ENCODE data around the gene MYLK2. TPM values are rescaled to one million over a fixed set of nuclear protein-coding genes. Genes with fewer than 3 reads are reported as not detected.
"Not testable (repeated sequence)": the region's sequence is repeated elsewhere in the genome, so short reads cannot be mapped to it uniquely, and the experiment has no call there.

MYLK2 gene
- total RNA-seq, 1 experiment from 2014 or later, result 0.74 TPM

DNA sequence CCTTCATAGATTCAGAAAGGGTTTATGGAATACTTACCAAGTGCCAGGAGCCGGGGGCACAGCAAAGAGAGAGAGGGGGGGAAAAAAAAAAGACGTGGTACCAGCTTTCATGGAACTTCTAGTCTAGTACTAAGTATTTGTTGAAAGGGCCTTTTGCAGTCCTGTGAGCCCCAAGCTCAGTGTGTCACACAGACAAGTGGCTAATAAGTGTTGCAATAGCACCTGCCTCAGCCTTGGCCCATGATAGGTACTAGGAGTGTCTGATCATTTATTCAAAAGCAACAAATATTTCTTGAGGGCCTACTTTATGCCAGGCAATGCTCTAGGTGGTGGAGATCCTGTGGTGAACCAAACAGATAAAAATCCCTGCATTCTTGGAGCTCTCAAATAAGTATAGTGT is 7.9 kb downstream of the MYLK2 start:
- no CpG with 5 or more reads among the region's 2 CpGs for WGBS (ENCODE audit: extremely low coverage, insufficient read length, low lambda C conversion rate)
- H3K27ac ChIP-seq (ENCODE audit: insufficient read length, low read depth, low read length), result no peak overlapping the region
- no peak for DNase-seq
- H2BK5ac ChIP-seq (ENCODE audit: insufficient read length, low read length), result no peak overlapping the region
- no peaks in the 10 kb centered on the region for H3K23me2 ChIP-seq (ENCODE audit: insufficient read length, low read depth, low read length, poor library complexity, severe bottlenecking)
- H3K27me3 Mint-ChIP-seq (ENCODE audit: low read depth), result peaks cover 3% of the 10 kb centered on the region; the same call in 1 of the 2 replicates
- no peak overlapping the region for H2BK20ac ChIP-seq (ENCODE audit: low read depth, low read length, poor library complexity, severe bottlenecking)
- H2BK15ac ChIP-seq (ENCODE audit: low read depth, low read length), result no peak overlapping the region
- H3K56ac ChIP-seq (ENCODE audit: insufficient read length, low read depth, low read length), result no peak overlapping the region
- no peak overlapping the region for H2AFZ ChIP-seq (ENCODE audit: low read length)
- H3K23ac ChIP-seq (ENCODE audit: insufficient read length, low read depth, low read length), result no peak overlapping the region
- H3K36me3 Mint-ChIP-seq (ENCODE audit: insufficient read depth in 1 of 3, low read depth in 3 of 3), result no peaks in the 10 kb centered on the region
- no peaks in the 10 kb centered on the region for H3K79me2 ChIP-seq (ENCODE audit: insufficient read depth, low read length)
- no peak overlapping the region for H2BK12ac ChIP-seq (ENCODE audit: insufficient read length, low read depth, low read length)
- no peaks in the 10 kb centered on the region for H3K9me3 Mint-ChIP-seq
- H3K27me3 ChIP-seq (ENCODE audit: insufficient read depth, low read length), result no peaks in the 10 kb centered on the region
- no peak overlapping the region for H3K18ac ChIP-seq (ENCODE audit: insufficient read length, low read depth, low read length)
- no peak overlapping the region for H3K4me3 Mint-ChIP-seq
- no peak overlapping the region for H4K5ac ChIP-seq (ENCODE audit: insufficient read length, low read depth, low read length)
- H3K14ac ChIP-seq (ENCODE audit: insufficient read depth, low read length), result no peak overlapping the region
- no peak overlapping the region for H4K91ac ChIP-seq (ENCODE audit: insufficient read length, low read depth, low read length)
- H3K4ac ChIP-seq (ENCODE audit: low read depth, low read length), result no peak overlapping the region
- TF ChIP-seq, protein P1, sequence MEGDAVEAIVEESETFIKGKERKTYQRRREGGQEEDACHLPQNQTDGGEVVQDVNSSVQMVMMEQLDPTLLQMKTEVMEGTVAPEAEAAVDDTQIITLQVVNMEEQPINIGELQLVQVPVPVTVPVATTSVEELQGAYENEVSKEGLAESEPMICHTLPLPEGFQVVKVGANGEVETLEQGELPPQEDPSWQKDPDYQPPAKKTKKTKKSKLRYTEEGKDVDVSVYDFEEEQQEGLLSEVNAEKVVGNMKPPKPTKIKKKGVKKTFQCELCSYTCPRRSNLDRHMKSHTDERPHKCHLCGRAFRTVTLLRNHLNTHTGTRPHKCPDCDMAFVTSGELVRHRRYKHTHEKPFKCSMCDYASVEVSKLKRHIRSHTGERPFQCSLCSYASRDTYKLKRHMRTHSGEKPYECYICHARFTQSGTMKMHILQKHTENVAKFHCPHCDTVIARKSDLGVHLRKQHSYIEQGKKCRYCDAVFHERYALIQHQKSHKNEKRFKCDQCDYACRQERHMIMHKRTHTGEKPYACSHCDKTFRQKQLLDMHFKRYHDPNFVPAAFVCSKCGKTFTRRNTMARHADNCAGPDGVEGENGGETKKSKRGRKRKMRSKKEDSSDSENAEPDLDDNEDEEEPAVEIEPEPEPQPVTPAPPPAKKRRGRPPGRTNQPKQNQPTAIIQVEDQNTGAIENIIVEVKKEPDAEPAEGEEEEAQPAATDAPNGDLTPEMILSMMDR (conservative IDR thresholded peaks at IDR 0.05), result no peak
- H4K20me1 ChIP-seq (ENCODE audit: control insufficient read depth, insufficient read depth, insufficient read length), result no peaks in the 10 kb centered on the region
- no peak overlapping the region for H2AK5ac ChIP-seq (ENCODE audit: insufficient read length, low read length)
- no peak overlapping the region for H2BK120ac ChIP-seq (ENCODE audit: low read depth, low read length, poor library complexity, severe bottlenecking)
- no peaks in the 10 kb centered on the region for H3K9me3 ChIP-seq (ENCODE audit: control insufficient read depth, low read depth, low read length)
- H3K4me1 ChIP-seq (ENCODE audit: insufficient read depth, low read length), result no peaks in the 10 kb centered on the region
- no peak overlapping the region for H3K4me2 ChIP-seq (ENCODE audit: insufficient read depth, insufficient read length, low read length)
- no peak overlapping the region for H3T11ph ChIP-seq (ENCODE audit: low read length)
- no peak overlapping the region for H4K8ac ChIP-seq (replicated peaks; ENCODE audit: insufficient read length, low read depth, low read length)
- H3K4me1 Mint-ChIP-seq, result peaks cover 15 to 16% of the 10 kb centered on the region in 2 experiments
- no peaks in the 10 kb centered on the region for H3K79me1 ChIP-seq (ENCODE audit: insufficient read depth, low read depth, low read length, poor library complexity, severe bottlenecking)
- H3K9ac ChIP-seq (ENCODE audit: extremely low read depth, insufficient read length, low read length), result no peak overlapping the region
- no peak overlapping the region for H3K27ac Mint-ChIP-seq

DNA sequence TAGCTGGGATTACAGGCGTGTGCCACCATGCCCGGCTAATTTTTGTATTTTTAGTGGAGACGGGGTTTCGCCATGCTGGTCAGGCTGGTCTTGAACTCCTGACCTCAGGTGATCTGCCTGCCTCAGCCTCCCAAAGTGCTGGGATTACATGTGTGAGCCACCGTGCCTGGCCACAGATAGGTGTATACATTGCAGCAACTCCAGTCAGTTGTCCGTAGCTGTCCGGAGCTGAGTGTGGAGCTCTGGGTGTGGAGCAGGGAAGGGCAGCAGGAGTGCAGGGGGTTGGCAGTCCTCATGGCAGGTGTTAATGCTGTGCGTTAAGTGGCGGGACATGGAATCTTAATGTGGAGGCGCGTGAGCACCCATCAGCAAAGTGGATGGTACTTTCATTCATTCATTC is 8.9 kb downstream of the MYLK2 start:
- not testable (repeated sequence) for H3K4me3 Mint-ChIP-seq; H3K27me3 Mint-ChIP-seq (ENCODE audit: low read depth)
- no CpG with 5 or more reads among the region's 11 CpGs for WGBS (ENCODE audit: extremely low coverage, insufficient read length, low lambda C conversion rate)

More for the DNA sequence above, 8.9 kb downstream of the MYLK2 start:
- H3K9me3 Mint-ChIP-seq; H2BK15ac ChIP-seq (ENCODE audit: low read depth, low read length); H3K79me2 ChIP-seq (ENCODE audit: insufficient read depth, low read length); H2BK20ac ChIP-seq (ENCODE audit: low read depth, low read length, poor library complexity, severe bottlenecking); H3K9ac ChIP-seq (ENCODE audit: extremely low read depth, insufficient read length, low read length); H4K8ac ChIP-seq (replicated peaks; ENCODE audit: insufficient read length, low read depth, low read length); H4K20me1 ChIP-seq (ENCODE audit: control insufficient read depth, insufficient read depth, insufficient read length); H2BK12ac ChIP-seq (ENCODE audit: insufficient read length, low read depth, low read length); H2AFZ ChIP-seq (ENCODE audit: low read length); H3K4me1 ChIP-seq (ENCODE audit: insufficient read depth, low read length); H4K5ac ChIP-seq (ENCODE audit: insufficient read length, low read depth, low read length); H3K4ac ChIP-seq (ENCODE audit: low read depth, low read length); H3K9me3 ChIP-seq (ENCODE audit: control insufficient read depth, low read depth, low read length); H3K27ac ChIP-seq (ENCODE audit: insufficient read length, low read depth, low read length); H2BK120ac ChIP-seq (ENCODE audit: low read depth, low read length, poor library complexity, severe bottlenecking); H2AK5ac ChIP-seq (ENCODE audit: insufficient read length, low read length); H2BK5ac ChIP-seq (ENCODE audit: insufficient read length, low read length); H3K4me2 ChIP-seq (ENCODE audit: insufficient read depth, insufficient read length, low read length); H4K91ac ChIP-seq (ENCODE audit: insufficient read length, low read depth, low read length); H3K36me3 Mint-ChIP-seq (ENCODE audit: insufficient read depth in 1 of 3, low read depth in 3 of 3); H3K14ac ChIP-seq (ENCODE audit: insufficient read depth, low read length); H3K27me3 ChIP-seq (ENCODE audit: insufficient read depth, low read length); H3K23me2 ChIP-seq (ENCODE audit: insufficient read length, low read depth, low read length, poor library complexity, severe bottlenecking); H3K56ac ChIP-seq (ENCODE audit: insufficient read length, low read depth, low read length); H3K23ac ChIP-seq (ENCODE audit: insufficient read length, low read depth, low read length); H3K18ac ChIP-seq (ENCODE audit: insufficient read length, low read depth, low read length); DNase-seq; H3T11ph ChIP-seq (ENCODE audit: low read length); H3K79me1 ChIP-seq (ENCODE audit: insufficient read depth, low read depth, low read length, poor library complexity, severe bottlenecking): not testable (repeated sequence)
- Mint-ChIP-seq H3K27ac (peak overlapping the region in 1 of 3 experiments; percentile 70; a peak in 1 of 7 replicates), H3K4me1 (peaks cover 12% of the 10 kb centered on the region in 2 experiments)

Measured in H9 (cell line).